GM19023 (cell line): ENCODE results near the gene ZNG1B.
"Not testable (repeated sequence)": the region's sequence is repeated elsewhere in the genome, so short reads cannot be mapped to it uniquely, and the experiment has no call there.

Experiments used
- ATAC-seq: cut with Tn5 transposase; IDR thresholded peaks from one replicate; pipeline ENCODE4 v1.9.1; 2021; ENCODE audit warnings: mild to moderate bottlenecking, moderate library complexity; ENCODE audit not compliant: unreplicated experiment

The ZNG1B gene

DNA sequence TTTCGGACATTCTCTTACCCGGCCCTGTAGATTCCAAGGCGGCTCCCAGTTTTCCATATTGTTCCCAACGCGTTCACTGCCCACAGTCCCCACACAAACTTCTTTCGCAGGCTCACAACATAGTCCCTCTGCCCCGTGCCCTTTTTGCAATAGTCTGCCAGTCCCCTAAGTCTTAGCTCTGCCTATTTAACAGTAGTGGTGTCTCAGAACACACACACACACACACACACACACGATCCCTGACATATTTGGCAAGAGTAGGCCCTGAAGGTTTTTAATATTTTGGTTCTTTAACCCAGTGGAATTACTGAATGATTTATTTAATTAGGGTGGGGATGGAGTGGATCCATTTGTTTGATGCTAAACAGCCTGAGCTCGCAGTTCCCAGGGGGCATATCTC lies 105.0 kb downstream of the ZNG1B start:
- not testable (repeated sequence) for ATAC-seq
